Renal pelvis (tissue), 12 donors: ENCODE data around the gene EXPH5. TPM values are rescaled to one million over a fixed set of nuclear protein-coding genes. Genes with fewer than 3 reads are reported as not detected.
"Not testable (repeated sequence)": the region's sequence is repeated elsewhere in the genome, so short reads cannot be mapped to it uniquely, and the experiment has no call there.

Experiments used
- DNase-seq: peaks from one replicate; pipeline ENCODE4 v3.0.0-alpha.2; 2013
- long read RNA-seq, 16 experiments: transcript quantifications; one replicate each; lab custom pipeline, GENCODE V29; 2026
- polyA plus RNA-seq, 3 donors: library from polyadenylated mRNA; unstranded; fragments of 120-200 nt; gene quantifications; one replicate each; pipeline ENCODE4 v1.2.1, GENCODE V29; 2013; ENCODE audit not compliant: insufficient read length in 3 of 3

EXPH5 gene
- 1 to 10 TPM; 2.8 to 6.2 (median 4.6) TPM for polyA plus RNA-seq
- long read RNA-seq, donor 1, full-length matches to known transcripts, result 1 of 1 reads
- long read RNA-seq, donor 1, partial matches to known transcripts, result 0 of 1 reads
- long read RNA-seq, donor 1, other reads (novel, unspliced or antisense), result 0 of 1 reads
- long read RNA-seq, donor 2, result 0 reads
- long read RNA-seq, donor 3, result 0 reads
- long read RNA-seq, donor 4, result 0 reads
- long read RNA-seq, donor 5, result 0 reads
- long read RNA-seq, donor 6, full-length matches to known transcripts, result 3 of 3 reads
- long read RNA-seq, donor 6, partial matches to known transcripts, result 0 of 3 reads
- long read RNA-seq, donor 6, other reads (novel, unspliced or antisense), result 0 of 3 reads
- long read RNA-seq, donor 7, full-length matches to known transcripts, result 2 of 2 reads
- long read RNA-seq, donor 7, partial matches to known transcripts, result 0 of 2 reads
- long read RNA-seq, donor 7, other reads (novel, unspliced or antisense), result 0 of 2 reads
- long read RNA-seq, donor 8, result 0 reads
- long read RNA-seq, donor 9, full-length matches to known transcripts, result 1 of 1 reads
- long read RNA-seq, donor 9, partial matches to known transcripts, result 0 of 1 reads
- long read RNA-seq, donor 9, other reads (novel, unspliced or antisense), result 0 of 1 reads
- long read RNA-seq, donor 10, full-length matches to known transcripts, result 1 of 1 reads
- long read RNA-seq, donor 10, partial matches to known transcripts, result 0 of 1 reads
- long read RNA-seq, donor 10, other reads (novel, unspliced or antisense), result 0 of 1 reads
- long read RNA-seq, donor 11, full-length matches to known transcripts, result 1 of 1 reads
- long read RNA-seq, donor 11, partial matches to known transcripts, result 0 of 1 reads
- long read RNA-seq, donor 11, other reads (novel, unspliced or antisense), result 0 of 1 reads
- long read RNA-seq, donor 12, full-length matches to known transcripts, result 1 of 1 reads
- long read RNA-seq, donor 12, partial matches to known transcripts, result 0 of 1 reads
- long read RNA-seq, donor 12, other reads (novel, unspliced or antisense), result 0 of 1 reads
- long read RNA-seq, donor 13, result 0 reads
- long read RNA-seq, donor 14, result 0 reads
- long read RNA-seq, donor 15, result 0 reads
- long read RNA-seq, donor 16, result 0 reads

GRCh38 chr11:108593214-108593922 is at the start of gene EXPH5:
Gene EXPH5 (minus strand): TSS chr11:108593768. CDS start chr11:108593536, 232 bp downstream.
- DNase-seq, result peak; percentile 92

- DNase-seq, result not testable (repeated sequence)
These were observed 48.2 kb upstream of the EXPH5 start for GRCh38 chr11:108641752-108642151.

GRCh38 chr11:108639146-108639545 is 45.6 kb upstream of the EXPH5 start:
- DNase-seq, result no peak

GRCh38 chr11:108636222-108636621 is 42.7 kb upstream of the EXPH5 start:
- no peak for DNase-seq

GRCh38 chr11:108635106-108635505 is 41.5 kb upstream of the EXPH5 start:
- DNase-seq, result no peak

- DNase-seq, result no peak
These were observed 38.6 kb upstream of the EXPH5 start for GRCh38 chr11:108632041-108632704.

- DNase-seq, result no peak
These were observed 35.7 kb upstream of the EXPH5 start for GRCh38 chr11:108629274-108629673.

- DNase-seq, result no peak
These were observed 35.2 kb upstream of the EXPH5 start for GRCh38 chr11:108628812-108629211.

GRCh38 chr11:108628326-108628725 is 34.8 kb upstream of the EXPH5 start:
- no peak for DNase-seq

GRCh38 chr11:108624196-108624925 is 30.8 kb upstream of the EXPH5 start:
- no peak for DNase-seq

GRCh38 chr11:108622341-108622740 is 28.8 kb upstream of the EXPH5 start:
- DNase-seq, result no peak

GRCh38 chr11:108620958-108621772 is 27.6 kb upstream of the EXPH5 start:
- DNase-seq, result no peak

GRCh38 chr11:108618529-108618928 is 25.0 kb upstream of the EXPH5 start:
- DNase-seq, result no peak

- DNase-seq, result no peak
These were observed 23.5 kb upstream of the EXPH5 start for GRCh38 chr11:108617055-108617454.

GRCh38 chr11:108616549-108616948 is 23.0 kb upstream of the EXPH5 start:
- no peak for DNase-seq

GRCh38 chr11:108614086-108614485 is 20.5 kb upstream of the EXPH5 start:
- no peak for DNase-seq

GRCh38 chr11:108609682-108610081 is 16.1 kb upstream of the EXPH5 start:
- DNase-seq, result no peak

GRCh38 chr11:108608548-108608947 is 15.0 kb upstream of the EXPH5 start:
- DNase-seq, result no peak

- DNase-seq, result no peak
These were observed 13.1 kb upstream of the EXPH5 start for GRCh38 chr11:108606495-108607160.
